Measurements from ENCODE around the gene ERC2. TPM values are rescaled to one million over a fixed set of nuclear protein-coding genes. Genes with fewer than 3 reads are reported as not detected.

The ERC2 gene
- polyA plus RNA-seq, 2 of the 4 experiments (the other 2 are of a cell fraction), result 0.16 TPM; not detected in 1

- TF ChIP-seq FOSL2 (IDR thresholded peaks at IDR 0.05) (no peak), FOSL2 (CRISPR knock-in tag; IDR thresholded peaks at IDR 0.05) (no peak), HEYL (CRISPR knock-in tag; IDR thresholded peaks at IDR 0.05) (no peak), HOXA7 (CRISPR knock-in tag; IDR thresholded peaks at IDR 0.05) (no peak), CTCF (IDR thresholded peaks at IDR 0.05) (no peak), ZSCAN20 (CRISPR knock-in tag; IDR thresholded peaks at IDR 0.05) (no peak), BHLHE40 (IDR thresholded peaks at IDR 0.05; ENCODE audit: low read depth, low read length) (no peak)
- DNase-seq (ENCODE audit: low read depth in 1 of 2, low spot score in 1 of 2) (no peak), FAIRE-seq (no peak), ATAC-seq (no peak)
- ChIA-PET CTCF (no interaction called here), POLR2A (no interaction called here)
- Histone ChIP-seq H3K4me1 (no peaks in the 10 kb centered on the region), H3K9me3 (no peaks in the 10 kb centered on the region), H3K4me2 (no peak overlapping the region), H3K27ac (no peak overlapping the region), H3K4me3 (no peak overlapping the region)
- WGBS (ENCODE audit: missing lambda C conversion rate), result 58% methylated on average over 11 of the region's 11 CpGs
Observed at GRCh38 chr3:55860049-55860721, 608.1 kb downstream of the ERC2 start.

- no CpG with 5 or more reads among the region's 2 CpGs for WGBS (ENCODE audit: missing lambda C conversion rate)
- TF ChIP-seq MAFK (IDR thresholded peaks at IDR 0.05; ENCODE audit: partially characterized antibody) (no peak), CHD4 (IDR thresholded peaks at IDR 0.05; ENCODE audit: borderline replicate concordance) (no peak), HEYL (CRISPR knock-in tag; IDR thresholded peaks at IDR 0.05) (no peak), CEBPB (IDR thresholded peaks at IDR 0.05) (no peak), BHLHE40 (IDR thresholded peaks at IDR 0.05; ENCODE audit: low read depth, low read length) (no peak), TFCP2L1 (CRISPR knock-in tag; IDR thresholded peaks at IDR 0.05) (no peak), NFE2L2 (conservative IDR thresholded peaks at IDR 0.05; ENCODE audit: low read length) (no peak), EHMT2 (IDR thresholded peaks at IDR 0.05; ENCODE audit: low read depth) (no peak), JUN (IDR thresholded peaks at IDR 0.05) (no peak), KDM5A (IDR thresholded peaks at IDR 0.05) (no peak), RFX5 (IDR thresholded peaks at IDR 0.05) (no peak), CHD2 (IDR thresholded peaks at IDR 0.05; ENCODE audit: low read length, partially characterized antibody) (no peak)
- TF ChIP-seq, protein P1, sequence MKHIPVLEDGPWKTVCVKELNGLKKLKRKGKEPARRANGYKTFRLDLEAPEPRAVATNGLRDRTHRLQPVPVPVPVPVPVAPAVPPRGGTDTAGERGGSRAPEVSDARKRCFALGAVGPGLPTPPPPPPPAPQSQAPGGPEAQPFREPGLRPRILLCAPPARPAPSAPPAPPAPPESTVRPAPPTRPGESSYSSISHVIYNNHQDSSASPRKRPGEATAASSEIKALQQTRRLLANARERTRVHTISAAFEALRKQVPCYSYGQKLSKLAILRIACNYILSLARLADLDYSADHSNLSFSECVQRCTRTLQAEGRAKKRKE (CRISPR knock-in tag; IDR thresholded peaks at IDR 0.05; ENCODE audit: low read depth), result no peak
- TF ChIP-seq, protein P2, sequence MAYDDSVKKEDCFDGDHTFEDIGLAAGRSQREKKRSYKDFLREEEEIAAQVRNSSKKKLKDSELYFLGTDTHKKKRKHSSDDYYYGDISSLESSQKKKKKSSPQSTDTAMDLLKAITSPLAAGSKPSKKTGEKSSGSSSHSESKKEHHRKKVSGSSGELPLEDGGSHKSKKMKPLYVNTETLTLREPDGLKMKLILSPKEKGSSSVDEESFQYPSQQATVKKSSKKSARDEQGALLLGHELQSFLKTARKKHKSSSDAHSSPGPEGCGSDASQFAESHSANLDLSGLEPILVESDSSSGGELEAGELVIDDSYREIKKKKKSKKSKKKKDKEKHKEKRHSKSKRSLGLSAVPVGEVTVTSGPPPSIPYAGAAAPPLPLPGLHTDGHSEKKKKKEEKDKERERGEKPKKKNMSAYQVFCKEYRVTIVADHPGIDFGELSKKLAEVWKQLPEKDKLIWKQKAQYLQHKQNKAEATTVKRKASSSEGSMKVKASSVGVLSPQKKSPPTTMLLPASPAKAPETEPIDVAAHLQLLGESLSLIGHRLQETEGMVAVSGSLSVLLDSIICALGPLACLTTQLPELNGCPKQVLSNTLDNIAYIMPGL (CRISPR knock-in tag; IDR thresholded peaks at IDR 0.05; ENCODE audit: borderline replicate concordance), result no peak
- H3K9me3 ChIP-seq, result no peaks in the 10 kb centered on the region
- ATAC-seq (no peak), FAIRE-seq (no peak), DNase-seq (ENCODE audit: low read depth in 1 of 2, low spot score in 1 of 2) (no peak)
- ChIA-PET CTCF (no interaction called here), POLR2A (no interaction called here)
- H3K4me3 ChIP-seq, result no peak overlapping the region
- no peak overlapping the region for H3K27ac ChIP-seq
- no peaks in the 10 kb centered on the region for H3K4me1 ChIP-seq
- no peak overlapping the region for H3K4me2 ChIP-seq
Observed at GRCh38 chr3:55859305-55859704, 609.0 kb downstream of the ERC2 start.

DNA sequence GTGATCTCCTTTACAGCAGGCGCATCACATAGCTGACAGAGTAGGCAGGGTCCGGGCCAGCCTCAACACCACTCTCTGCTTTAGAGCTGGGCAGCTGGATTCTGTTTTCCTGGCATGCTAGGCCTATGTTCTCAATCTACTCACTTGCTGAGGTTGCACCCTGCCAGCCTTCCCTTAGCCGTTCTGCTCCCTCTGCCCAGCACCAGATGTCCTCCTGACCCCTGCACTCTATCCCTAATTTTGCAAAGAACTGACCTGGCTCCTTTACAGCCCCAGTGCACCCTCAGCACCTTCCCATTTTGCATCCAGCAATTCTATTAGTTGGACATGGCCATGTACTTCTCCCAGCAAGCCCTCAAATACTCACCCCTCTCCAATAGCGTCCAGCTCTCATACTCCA lies 609.5 kb downstream of the ERC2 start:
- Histone ChIP-seq H3K4me2 (no peak overlapping the region), H3K4me1 (no peaks in the 10 kb centered on the region), H3K9me3 (no peaks in the 10 kb centered on the region), H3K27ac (no peak overlapping the region), H3K4me3 (no peak overlapping the region)
- TF ChIP-seq JUNB (IDR thresholded peaks at IDR 0.05) (no peak), ZSCAN20 (CRISPR knock-in tag; IDR thresholded peaks at IDR 0.05) (no peak), HES2 (IDR thresholded peaks at IDR 0.05) (no peak), CTCF (IDR thresholded peaks at IDR 0.05) (no peak)
- TF ChIP-seq, protein P1 (CRISPR knock-in tag; IDR thresholded peaks at IDR 0.05; ENCODE audit: low read depth), result no peak
- TF ChIP-seq, protein P3, sequence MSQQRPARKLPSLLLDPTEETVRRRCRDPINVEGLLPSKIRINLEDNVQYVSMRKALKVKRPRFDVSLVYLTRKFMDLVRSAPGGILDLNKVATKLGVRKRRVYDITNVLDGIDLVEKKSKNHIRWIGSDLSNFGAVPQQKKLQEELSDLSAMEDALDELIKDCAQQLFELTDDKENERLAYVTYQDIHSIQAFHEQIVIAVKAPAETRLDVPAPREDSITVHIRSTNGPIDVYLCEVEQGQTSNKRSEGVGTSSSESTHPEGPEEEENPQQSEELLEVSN (IDR thresholded peaks at IDR 0.05; ENCODE audit: borderline replicate concordance, low read depth), result no peak
- POLR2A ChIA-PET, result no interaction called here
- DNase-seq (ENCODE audit: low read depth in 1 of 2, low spot score in 1 of 2), result no peak
- CTCF ChIA-PET, result no interaction called here
- no peak for FAIRE-seq
- WGBS (ENCODE audit: missing lambda C conversion rate), result 44% methylated on average over 4 of the region's 4 CpGs
- no peak for ATAC-seq
